HCT116 (cell line): ENCODE results near the gene CRIP3. TPM values are rescaled to one million over a fixed set of nuclear protein-coding genes. Genes with fewer than 3 reads are reported as not detected.

Source experiments
- ATAC-seq: fragments of 200-7000 bp; cut with Tn5 transposase; 2 replicates; pipeline ENCODE4 v1.9.1; 2020; ENCODE audit warnings: mild to moderate bottlenecking, moderate library complexity
- BruUV-seq: library from RNA; stranded (reverse); fragments of 400-500 nt; replicated peaks from 2 replicates; lab custom pipeline; 2021; lab: Mats Ljungman, UMichigan
- CTCF ChIA-PET: fragments of 300-600 bp; sonication (Branson Sonifier 250); formaldehyde crosslinking; loops from one replicate; lab custom pipeline; 2021; ENCODE audit warnings: antibody characterized with exemption; lab: Charles Lee
- POLR2A ChIA-PET: fragments of 300-600, 350-600 bp; sonication (Branson Sonifier 250); formaldehyde crosslinking; loops from one replicate; lab custom pipeline; 2021; ENCODE audit warnings: antibody characterized with exemption; lab: Charles Lee
- RAD21 ChIA-PET, 2 experiments: fragments of 300-600 bp; sonication (Branson Sonifier 250); formaldehyde crosslinking; loops; one replicate each; lab custom pipeline; 2023; ENCODE audit warnings: low total read pairs in 2 of 2; ENCODE audit not compliant: uncharacterized antibody in 2 of 2, unreplicated experiment in 2 of 2, low non-redundant PET in 1 of 2; lab: Charles Lee
- DNase-seq: peaks from one replicate; pipeline ENCODE4 v3.0.0-alpha.2; 2010; ENCODE audit warnings: low read depth, low spot score
- H2AFZ ChIP-seq: fragments of 200-600 bp; shearing (Covaris generic), sonication (generic); 2 replicates; pipeline ENCODE4 v1.6.1; 2017; ENCODE audit warnings: low read depth, mixed run types, mixed read lengths, antibody characterized with exemption, low read length; ENCODE audit not compliant: poor library complexity, severe bottlenecking
- H3K27ac ChIP-seq: 2 replicates; pipeline ENCODE4 v1.5.1; 2012; ENCODE audit warnings: low read depth, low read length
- H3K27me3 ChIP-seq: fragments of 200-600 bp; sonication (generic); 2 replicates; pipeline ENCODE4 v1.6.1; 2016; ENCODE audit warnings: mixed run types, low read length, mixed read lengths; ENCODE audit not compliant: insufficient read depth
- H3K36me3 ChIP-seq, 2 experiments: fragments of 200-500 bp in 1 of 2; fragments of 200-600 bp in 1 of 2; sonication (Bioruptor generic) in 1 of 2; sonication (generic) in 1 of 2; 2 replicates each; pipeline versions ENCODE4 v1.5.1 to v1.6.1; 2014 to 2016; ENCODE audit warnings: low read length in 2 of 2, inconsistent platforms in 1 of 2, mixed read lengths in 1 of 2, mixed run types in 1 of 2; ENCODE audit not compliant: insufficient read depth in 2 of 2, control insufficient read depth in 1 of 2
- H3K4me1 ChIP-seq, 2 experiments: fragments of 200-600 bp in 1 of 2; sonication (generic) in 1 of 2; 2 replicates each; pipeline versions ENCODE4 v1.5.1 to v1.6.1; 2012 to 2017; ENCODE audit warnings: low read length in 2 of 2, inconsistent platforms in 1 of 2, mild to moderate bottlenecking in 1 of 2, mixed read lengths in 1 of 2, mixed run types in 1 of 2, moderate library complexity in 1 of 2; ENCODE audit not compliant: insufficient read depth in 2 of 2, control insufficient read depth in 1 of 2
- H3K4me2 ChIP-seq: fragments of 200-600 bp; sonication (generic); 2 replicates; pipeline ENCODE4 v1.6.1; 2017; ENCODE audit warnings: mixed run types, low read length, mixed read lengths
- H3K4me3 ChIP-seq, 2 experiments: fragments of 200-600 bp in 1 of 2; sonication (generic) in 1 of 2; replicated peaks in 1 of 2; 2 replicates each; pipeline ENCODE4 v1.5.1; 2011 to 2016; ENCODE audit warnings: low read length in 2 of 2, control low read depth in 1 of 2, low read depth in 1 of 2, mild to moderate bottlenecking in 1 of 2, mixed read lengths in 1 of 2, mixed run types in 1 of 2
- H3K79me2 ChIP-seq: fragments of 200-600 bp; sonication (generic); 2 replicates; pipeline ENCODE4 v1.6.1; 2017; ENCODE audit warnings: mild to moderate bottlenecking, mixed run types, low read length, moderate library complexity, mixed read lengths; ENCODE audit not compliant: insufficient read depth
- H3K9ac ChIP-seq: fragments of 200-600 bp; sonication (generic); 2 replicates; pipeline ENCODE4 v1.6.1; 2016; ENCODE audit warnings: low read length, mixed read lengths
- H3K9me2 ChIP-seq: fragments of 200-600 bp; sonication (generic), shearing (Covaris generic); 2 replicates; pipeline ENCODE4 v1.6.1; 2017; ENCODE audit warnings: mixed run types, mild to moderate bottlenecking, moderate library complexity; ENCODE audit not compliant: insufficient read depth
- H3K9me3 ChIP-seq, 2 experiments: fragments of 200-500 bp in 1 of 2; fragments of 200-600 bp in 1 of 2; sonication (Bioruptor generic) in 1 of 2; sonication (generic) in 1 of 2; 2 replicates each; pipeline ENCODE4 v1.6.1; 2014 to 2017; ENCODE audit warnings: low read length in 2 of 2, mixed read lengths in 2 of 2, inconsistent platforms in 1 of 2, low read depth in 1 of 2, mild to moderate bottlenecking in 1 of 2, mixed run types in 1 of 2, moderate library complexity in 1 of 2; ENCODE audit not compliant: control insufficient read depth in 1 of 2, insufficient read depth in 1 of 2
- H4K20me1 ChIP-seq: fragments of 200-600 bp; sonication (generic), shearing (Covaris generic); 2 replicates; pipeline ENCODE4 v1.6.1; 2017; ENCODE audit warnings: mixed run types, mild to moderate bottlenecking, moderate library complexity; ENCODE audit not compliant: insufficient read depth
- CBX3 ChIP-seq: IDR thresholded peaks from 2 replicates; pipeline ENCODE4 v1.6.1; 2012; ENCODE audit warnings: low read depth
- CEBPB ChIP-seq: IDR thresholded peaks from 2 replicates; pipeline ENCODE4 v1.6.1; 2012; ENCODE audit warnings: low read depth
- CTCF ChIP-seq, 3 experiments: fragments of 200-600 bp in 1 of 3; sonication (generic) in 1 of 3; IDR thresholded peaks in 2 of 3; conservative IDR thresholded peaks in 1 of 3; 2 replicates each; pipeline ENCODE4 v1.5.1; 2012 to 2017; ENCODE audit warnings: low read depth in 2 of 3, low read length in 2 of 3, antibody characterized with exemption in 1 of 3, borderline replicate concordance in 1 of 3, control low read depth in 1 of 3, mild to moderate bottlenecking in 1 of 3, mixed read lengths in 1 of 3, mixed run types in 1 of 3, moderate library complexity in 1 of 3; ENCODE audit not compliant: insufficient read depth in 1 of 3
- EZH2phosphoT487 ChIP-seq: fragments of 200-600 bp; IDR thresholded peaks from 2 replicates; pipeline ENCODE4 v1.6.1; 2018; ENCODE audit warnings: antibody characterized with exemption, borderline replicate concordance
- MAX ChIP-seq: IDR thresholded peaks from 2 replicates; pipeline ENCODE4 v1.6.1; 2012
- POLR2A ChIP-seq: IDR thresholded peaks from 2 replicates; pipeline ENCODE4 v1.7.0; 2011; ENCODE audit warnings: borderline replicate concordance; ENCODE audit not compliant: insufficient read depth, insufficient read length; ENCODE audit errors: extremely low read depth
- SP1 ChIP-seq: IDR thresholded peaks from 2 replicates; pipeline ENCODE4 v1.6.1; 2012; ENCODE audit warnings: low read depth
- TCF7L2 ChIP-seq: IDR thresholded peaks from 2 replicates; pipeline ENCODE4 v1.7.0; 2011; ENCODE audit warnings: borderline replicate concordance, inconsistent platforms; ENCODE audit not compliant: insufficient read depth, insufficient read length; ENCODE audit errors: extremely low read depth
- intact Hi-C: fragments of 100-400 bp; cut with micrococcal nuclease; formaldehyde crosslinking; loops from 2 replicates; pipeline ENCODE4 v1.10.0; 2022
- total RNA-seq: library from RNA; stranded (reverse); gene quantifications from one replicate; pipeline ENCODE4 v1.2.1, GENCODE V29; 2021; ENCODE audit not compliant: unreplicated experiment

The CRIP3 gene
- total RNA-seq, 1 experiment from 2014 or later: not detected

GRCh38 chr6:43275801-43276576 is 32.6 kb downstream of the CRIP3 start:
- no peak overlapping the region for H2AFZ ChIP-seq
- no peak overlapping the region for H3K27ac ChIP-seq
- no peak overlapping the region for H3K9ac ChIP-seq
- H3K4me1 ChIP-seq: peaks cover 0 to 12% of the 10 kb centered on the region in 2 experiments; a peak in 2 of 4 replicates
- intact Hi-C loops: no loop called here
- POLR2A ChIA-PET: no interaction called here
- H3K36me3 ChIP-seq: no peaks in the 10 kb centered on the region
- H3K27me3 ChIP-seq: no peaks in the 10 kb centered on the region
- CTCF ChIA-PET: no interaction called here
- H4K20me1 ChIP-seq: no peaks in the 10 kb centered on the region
- H3K9me3 ChIP-seq: no peaks in the 10 kb centered on the region
- BruUV-seq: no TSS peak
- no peak overlapping the region for H3K4me2 ChIP-seq
- RAD21 ChIA-PET: no interaction called here
- ATAC-seq: no peak
- H3K4me3 ChIP-seq: no peak overlapping the region
- no peaks in the 10 kb centered on the region for H3K9me2 ChIP-seq
- no peak for DNase-seq
- no peaks in the 10 kb centered on the region for H3K79me2 ChIP-seq
- TF ChIP-seq EZH2phosphoT487 (no peak), SP1 (no peak), CTCF (IDR thresholded peaks at IDR 0.05 in 2 of 3, conservative IDR thresholded peaks at IDR 0.05 in 1 of 3; ENCODE audit: borderline replicate concordance in 1 of 3, insufficient read depth in 1 of 3, low read depth in 2 of 3, low read length in 2 of 3) (no peak), CEBPB (no peak), CBX3 (no peak), TCF7L2 (no peak), MAX (no peak), POLR2A (no peak)
